ENCODE results near the gene GABBR1.

GRCh38 chr6:29603456-29603855, 29.5 kb downstream of the GABBR1 start:
- no peak for TF ChIP-seq POLR2AphosphoS5 (IDR thresholded peaks at IDR 0.05; ENCODE audit: borderline replicate concordance, low read depth, low read length)
- no peak for TF ChIP-seq EZH2 (IDR thresholded peaks at IDR 0.05)

Measured in SK-N-MC (cell line).